HL-60 (cell line): ENCODE measurements around the gene TSPAN18.

Experiments
- DNase-seq, 2 experiments: peaks; one replicate each; pipeline ENCODE4 v3.0.0-alpha.2; 2010 to 2020; ENCODE audit warnings: low read depth in 1 of 2, low spot score in 1 of 2
- H3K27ac ChIP-seq: fragments of 250-450 bp; sonication (Bioruptor Pico); replicated peaks from 2 replicates; pipeline ENCODE4 v1.5.1; 2020; ENCODE audit warnings: mild to moderate bottlenecking, moderate library complexity
- H3K27me3 ChIP-seq: fragments of 250-450 bp; sonication (Bioruptor Pico); 2 replicates; pipeline ENCODE4 v1.5.1; 2021; ENCODE audit warnings: mild to moderate bottlenecking, moderate library complexity; ENCODE audit not compliant: insufficient read depth, poor library complexity, severe bottlenecking
- H3K4me3 ChIP-seq: replicated peaks from 2 replicates; pipeline ENCODE4 v1.5.1; 2011; ENCODE audit warnings: mild to moderate bottlenecking, control low read depth, low read length; ENCODE audit not compliant: insufficient read depth
- GABPA ChIP-seq: IDR thresholded peaks from 2 replicates; pipeline ENCODE4 v1.6.1; 2012; ENCODE audit warnings: low read depth
- POLR2AphosphoS5 ChIP-seq: IDR thresholded peaks from 2 replicates; pipeline ENCODE4 v1.6.1; 2012; ENCODE audit warnings: low read depth
- SPI1 ChIP-seq: IDR thresholded peaks from 2 replicates; pipeline ENCODE4 v1.6.1; 2012; ENCODE audit warnings: low read depth, mild to moderate bottlenecking, borderline replicate concordance
- TF ChIP-seq, protein P1 (sequence below): IDR thresholded peaks from one replicate; pipeline ENCODE4 v1.5.1; 2011; ENCODE audit warnings: low read length, control low read depth, inconsistent platforms; ENCODE audit not compliant: insufficient read depth
- TF ChIP-seq, protein P2 (sequence below): IDR thresholded peaks from 2 replicates; pipeline ENCODE4 v1.6.1; 2012; ENCODE audit warnings: low read depth; ENCODE audit not compliant: insufficient replicate concordance

The TSPAN18 gene

DNA sequence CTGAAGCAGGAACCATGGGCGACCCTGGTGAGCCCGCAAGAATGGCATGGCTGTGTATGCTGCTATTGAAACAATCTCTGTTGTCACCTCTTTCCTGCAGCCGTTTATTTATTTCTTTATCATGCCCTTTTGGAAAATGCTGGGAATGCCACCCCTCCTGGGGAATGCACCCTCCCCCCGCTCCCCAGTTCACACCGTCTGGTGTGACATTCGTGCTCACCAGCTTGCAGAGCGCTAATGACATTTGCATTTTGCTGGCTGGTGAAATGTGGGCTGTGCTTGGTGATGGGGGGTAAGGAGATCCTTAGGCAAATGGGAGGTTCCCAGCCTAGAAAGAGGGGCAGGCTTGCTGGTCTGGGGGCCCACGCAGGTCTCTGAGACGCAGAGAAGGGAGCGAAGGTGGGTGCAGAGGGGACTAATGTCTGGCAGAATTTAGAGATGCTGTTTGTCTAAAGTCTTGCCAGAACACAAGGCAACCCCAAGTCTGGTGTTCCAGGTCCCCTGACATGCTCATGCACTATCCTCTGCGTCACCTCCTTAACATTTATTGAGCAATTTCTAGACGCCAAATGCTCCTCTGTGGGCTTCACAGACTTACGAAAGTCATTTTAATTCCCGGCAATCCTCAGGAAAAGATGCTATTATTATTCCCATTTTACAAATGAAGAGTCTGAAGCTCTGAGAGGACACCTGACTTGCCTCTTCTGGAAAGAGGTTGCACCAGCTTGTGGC is 132.2 kb downstream of the TSPAN18 start:
- H3K27ac ChIP-seq, result no peak overlapping the region
- H3K27me3 ChIP-seq, result peaks cover 25% of the 10 kb centered on the region
- H3K4me3 ChIP-seq, result no peak overlapping the region
- TF ChIP-seq POLR2AphosphoS5 (no peak), SPI1 (no peak), GABPA (no peak)
- TF ChIP-seq, protein P1, sequence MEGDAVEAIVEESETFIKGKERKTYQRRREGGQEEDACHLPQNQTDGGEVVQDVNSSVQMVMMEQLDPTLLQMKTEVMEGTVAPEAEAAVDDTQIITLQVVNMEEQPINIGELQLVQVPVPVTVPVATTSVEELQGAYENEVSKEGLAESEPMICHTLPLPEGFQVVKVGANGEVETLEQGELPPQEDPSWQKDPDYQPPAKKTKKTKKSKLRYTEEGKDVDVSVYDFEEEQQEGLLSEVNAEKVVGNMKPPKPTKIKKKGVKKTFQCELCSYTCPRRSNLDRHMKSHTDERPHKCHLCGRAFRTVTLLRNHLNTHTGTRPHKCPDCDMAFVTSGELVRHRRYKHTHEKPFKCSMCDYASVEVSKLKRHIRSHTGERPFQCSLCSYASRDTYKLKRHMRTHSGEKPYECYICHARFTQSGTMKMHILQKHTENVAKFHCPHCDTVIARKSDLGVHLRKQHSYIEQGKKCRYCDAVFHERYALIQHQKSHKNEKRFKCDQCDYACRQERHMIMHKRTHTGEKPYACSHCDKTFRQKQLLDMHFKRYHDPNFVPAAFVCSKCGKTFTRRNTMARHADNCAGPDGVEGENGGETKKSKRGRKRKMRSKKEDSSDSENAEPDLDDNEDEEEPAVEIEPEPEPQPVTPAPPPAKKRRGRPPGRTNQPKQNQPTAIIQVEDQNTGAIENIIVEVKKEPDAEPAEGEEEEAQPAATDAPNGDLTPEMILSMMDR, result no peak
- TF ChIP-seq, protein P2, sequence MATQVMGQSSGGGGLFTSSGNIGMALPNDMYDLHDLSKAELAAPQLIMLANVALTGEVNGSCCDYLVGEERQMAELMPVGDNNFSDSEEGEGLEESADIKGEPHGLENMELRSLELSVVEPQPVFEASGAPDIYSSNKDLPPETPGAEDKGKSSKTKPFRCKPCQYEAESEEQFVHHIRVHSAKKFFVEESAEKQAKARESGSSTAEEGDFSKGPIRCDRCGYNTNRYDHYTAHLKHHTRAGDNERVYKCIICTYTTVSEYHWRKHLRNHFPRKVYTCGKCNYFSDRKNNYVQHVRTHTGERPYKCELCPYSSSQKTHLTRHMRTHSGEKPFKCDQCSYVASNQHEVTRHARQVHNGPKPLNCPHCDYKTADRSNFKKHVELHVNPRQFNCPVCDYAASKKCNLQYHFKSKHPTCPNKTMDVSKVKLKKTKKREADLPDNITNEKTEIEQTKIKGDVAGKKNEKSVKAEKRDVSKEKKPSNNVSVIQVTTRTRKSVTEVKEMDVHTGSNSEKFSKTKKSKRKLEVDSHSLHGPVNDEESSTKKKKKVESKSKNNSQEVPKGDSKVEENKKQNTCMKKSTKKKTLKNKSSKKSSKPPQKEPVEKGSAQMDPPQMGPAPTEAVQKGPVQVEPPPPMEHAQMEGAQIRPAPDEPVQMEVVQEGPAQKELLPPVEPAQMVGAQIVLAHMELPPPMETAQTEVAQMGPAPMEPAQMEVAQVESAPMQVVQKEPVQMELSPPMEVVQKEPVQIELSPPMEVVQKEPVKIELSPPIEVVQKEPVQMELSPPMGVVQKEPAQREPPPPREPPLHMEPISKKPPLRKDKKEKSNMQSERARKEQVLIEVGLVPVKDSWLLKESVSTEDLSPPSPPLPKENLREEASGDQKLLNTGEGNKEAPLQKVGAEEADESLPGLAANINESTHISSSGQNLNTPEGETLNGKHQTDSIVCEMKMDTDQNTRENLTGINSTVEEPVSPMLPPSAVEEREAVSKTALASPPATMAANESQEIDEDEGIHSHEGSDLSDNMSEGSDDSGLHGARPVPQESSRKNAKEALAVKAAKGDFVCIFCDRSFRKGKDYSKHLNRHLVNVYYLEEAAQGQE, result no peak
- DNase-seq, result no peak

DNA sequence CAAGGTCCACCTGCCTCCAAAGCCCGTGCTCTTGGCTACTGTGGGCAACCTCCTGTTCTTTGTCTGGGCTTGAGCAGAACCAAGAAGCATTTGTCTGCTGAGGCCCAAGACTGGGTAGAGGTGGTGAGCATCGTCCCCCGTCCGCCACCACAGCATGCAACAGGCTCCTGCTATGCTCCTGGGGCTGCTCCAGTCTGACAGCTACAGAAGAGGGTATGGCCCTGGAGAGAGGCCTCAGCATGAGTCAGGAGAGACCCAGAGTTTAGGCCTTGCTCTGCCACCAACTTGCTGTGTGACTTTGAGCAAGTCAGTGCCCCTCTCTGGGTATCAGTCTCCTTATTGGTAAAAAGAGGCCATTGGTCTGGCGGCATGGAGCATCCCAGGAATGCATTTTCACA is 132.8 kb downstream of the TSPAN18 start:
- peaks cover 25% of the 10 kb centered on the region for H3K27me3 ChIP-seq
- TF ChIP-seq SPI1 (no peak), POLR2AphosphoS5 (no peak), GABPA (no peak)
- TF ChIP-seq, protein P2, result no peak
- TF ChIP-seq, protein P1, result no peak

DNA sequence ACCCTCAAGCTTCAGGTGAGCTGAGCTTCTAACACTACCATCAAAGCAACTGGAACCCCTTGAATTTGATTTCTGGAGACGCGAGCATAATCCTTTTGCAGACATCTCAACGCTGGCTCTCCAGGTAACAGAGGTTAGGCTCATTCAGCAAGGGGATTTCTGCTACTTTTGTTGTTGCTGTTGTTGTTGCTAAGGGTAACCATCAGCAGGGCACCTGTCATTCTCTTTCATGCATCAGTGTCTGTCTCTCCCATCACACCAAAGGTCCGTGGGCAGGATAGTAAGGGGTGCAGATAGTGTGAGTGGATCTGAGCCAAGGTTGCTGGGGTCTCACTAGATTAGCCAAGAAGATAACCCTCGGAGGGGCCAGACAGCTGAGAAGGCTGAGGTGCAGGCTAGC is 133.6 kb downstream of the TSPAN18 start:
- H3K27me3 ChIP-seq, result peaks cover 29% of the 10 kb centered on the region

More for the DNA sequence above, 132.8 kb downstream of the TSPAN18 start:
- H3K27ac ChIP-seq, result no peak overlapping the region
- H3K4me3 ChIP-seq, result no peak overlapping the region
- DNase-seq, result no peak

More for the DNA sequence above, 133.6 kb downstream of the TSPAN18 start:
- Histone ChIP-seq H3K4me3 (no peak overlapping the region), H3K27ac (no peak overlapping the region)
- no peak for DNase-seq
- TF ChIP-seq SPI1, result no peak
- no peak for TF ChIP-seq POLR2AphosphoS5
- TF ChIP-seq, protein P1, result no peak
- TF ChIP-seq GABPA, result no peak
- TF ChIP-seq, protein P2, result no peak
